Spleen (tissue), 7 donors: ENCODE results near the gene ADAMTS18.

Experiments used
- POLR2A ChIP-seq, 3 donors: fragments of 450-650 bp; IDR thresholded peaks; one replicate each; pipeline ENCODE4 v1.5.1; 2017; ENCODE audit warnings: antibody characterized with exemption in 3 of 3, mild to moderate bottlenecking in 1 of 3
- POLR2AphosphoS5 ChIP-seq, 3 donors: sonication (generic); formaldehyde crosslinking; IDR thresholded peaks; one replicate each; pipeline ENCODE4 v1.5.1; 2017; ENCODE audit warnings: antibody characterized with exemption in 3 of 3
- TF ChIP-seq, protein P1 (sequence below), 11 experiments: fragments of 200-600 bp in 7 of 11; fragments of 450-650 bp in 4 of 11; sonication (generic) in 4 of 11; IDR thresholded peaks in 8 of 11; conservative IDR thresholded peaks in 3 of 11; 1 replicate in 7 of 11; 2 replicates in 4 of 11; pipeline versions ENCODE4 v1.4.0 to v1.8.0; 2016 to 2021; ENCODE audit warnings: antibody characterized with exemption in 11 of 11, inconsistent platforms in 4 of 11, mild to moderate bottlenecking in 1 of 11
- donor health status: DM: no; HTN: no; CAD: no; lungs with moderate emphysema.
- donor health status: DM: no; HTN: no; CAD: no.
- donor health status: DM: no; HTN: no; CAD: no.

DNA sequence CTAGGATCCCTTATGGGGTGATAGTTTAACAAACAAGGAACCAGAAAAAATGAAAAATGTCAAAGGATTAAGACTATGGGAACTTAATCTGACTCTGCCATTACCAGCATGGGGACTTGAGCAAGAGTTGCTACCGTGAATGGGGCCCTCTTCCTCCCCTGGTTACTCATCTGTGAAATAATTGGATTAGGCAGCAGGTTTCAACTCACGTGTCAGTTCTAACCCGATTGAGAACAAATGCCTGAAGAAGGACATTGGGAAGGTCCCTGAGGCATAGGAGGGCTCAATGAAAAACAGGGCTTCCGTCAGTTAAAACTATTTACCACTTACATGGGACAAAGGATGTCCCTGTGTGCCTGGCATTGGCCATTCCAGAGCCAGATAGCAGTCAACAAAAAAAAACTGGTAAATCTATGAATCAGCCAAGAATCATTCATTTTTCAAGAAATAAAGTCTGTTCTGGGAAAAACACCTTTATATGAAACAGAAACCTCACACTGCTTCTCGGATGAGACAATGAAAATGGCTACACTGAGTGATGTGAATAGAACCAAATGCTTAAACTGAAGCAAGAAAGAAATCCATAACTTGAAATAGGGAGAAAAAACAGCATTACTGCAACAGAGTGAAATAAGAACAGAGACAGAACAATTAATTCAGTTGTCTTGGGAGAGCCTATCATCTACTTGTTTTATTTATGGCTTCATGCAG, 104.3 kb downstream of the ADAMTS18 start:
- TF ChIP-seq, protein P1, sequence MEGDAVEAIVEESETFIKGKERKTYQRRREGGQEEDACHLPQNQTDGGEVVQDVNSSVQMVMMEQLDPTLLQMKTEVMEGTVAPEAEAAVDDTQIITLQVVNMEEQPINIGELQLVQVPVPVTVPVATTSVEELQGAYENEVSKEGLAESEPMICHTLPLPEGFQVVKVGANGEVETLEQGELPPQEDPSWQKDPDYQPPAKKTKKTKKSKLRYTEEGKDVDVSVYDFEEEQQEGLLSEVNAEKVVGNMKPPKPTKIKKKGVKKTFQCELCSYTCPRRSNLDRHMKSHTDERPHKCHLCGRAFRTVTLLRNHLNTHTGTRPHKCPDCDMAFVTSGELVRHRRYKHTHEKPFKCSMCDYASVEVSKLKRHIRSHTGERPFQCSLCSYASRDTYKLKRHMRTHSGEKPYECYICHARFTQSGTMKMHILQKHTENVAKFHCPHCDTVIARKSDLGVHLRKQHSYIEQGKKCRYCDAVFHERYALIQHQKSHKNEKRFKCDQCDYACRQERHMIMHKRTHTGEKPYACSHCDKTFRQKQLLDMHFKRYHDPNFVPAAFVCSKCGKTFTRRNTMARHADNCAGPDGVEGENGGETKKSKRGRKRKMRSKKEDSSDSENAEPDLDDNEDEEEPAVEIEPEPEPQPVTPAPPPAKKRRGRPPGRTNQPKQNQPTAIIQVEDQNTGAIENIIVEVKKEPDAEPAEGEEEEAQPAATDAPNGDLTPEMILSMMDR (IDR thresholded peaks at IDR 0.05 in 8 of 11, conservative IDR thresholded peaks at IDR 0.05 in 3 of 11), result no peak
- TF ChIP-seq POLR2A (IDR thresholded peaks at IDR 0.05), result no peak
- no peak for TF ChIP-seq POLR2AphosphoS5 (IDR thresholded peaks at IDR 0.05)
